Endothelial cell of umbilical vein (primary cell): ENCODE data around the gene TUBB4A.

ENCODE experiments used
- FOS ChIP-seq: IDR thresholded peaks from 2 replicates; pipeline ENCODE4 v1.6.1; 2011; ENCODE audit warnings: mild to moderate bottlenecking, low read length, moderate library complexity, borderline replicate concordance; ENCODE audit not compliant: insufficient read depth
- GATA2 ChIP-seq: IDR thresholded peaks from 2 replicates; pipeline ENCODE4 v1.7.0; 2011; ENCODE audit warnings: low read depth, mild to moderate bottlenecking, moderate library complexity, mixed read lengths, low read length; ENCODE audit not compliant: insufficient read length, insufficient read depth
- JUN ChIP-seq: IDR thresholded peaks from 2 replicates; pipeline ENCODE4 v1.6.1; 2011; ENCODE audit warnings: borderline replicate concordance, low read depth; ENCODE audit not compliant: insufficient read length, insufficient read depth
- MYC ChIP-seq: IDR thresholded peaks from one replicate; pipeline ENCODE4 v1.6.1; 2011; ENCODE audit warnings: mild to moderate bottlenecking, low read depth, low read length
- POLR2A ChIP-seq: IDR thresholded peaks from 2 replicates; pipeline ENCODE4 v1.6.1; 2012; ENCODE audit warnings: low read depth, mild to moderate bottlenecking, control low read depth, low read length
- POLR2AphosphoS5 ChIP-seq: IDR thresholded peaks from 2 replicates; pipeline ENCODE4 v1.6.1; 2012; ENCODE audit warnings: low read depth, mild to moderate bottlenecking, control low read depth, low read length, moderate library complexity; ENCODE audit not compliant: insufficient read depth
- TF ChIP-seq, protein P1 (sequence below), 2 donors: IDR thresholded peaks; 1 replicate in 1 of 2; 2 replicates in 1 of 2; pipeline ENCODE4 v1.5.1; 2011; ENCODE audit warnings: low read length in 2 of 2, mild to moderate bottlenecking in 2 of 2, moderate library complexity in 2 of 2, control low read depth in 1 of 2, inconsistent platforms in 1 of 2, low read depth in 1 of 2; ENCODE audit not compliant: insufficient read depth in 1 of 2; ENCODE audit errors: extremely low read depth in 1 of 2
- TF ChIP-seq, protein P2 (sequence below): IDR thresholded peaks from 2 replicates; pipeline ENCODE4 v1.6.1; 2011; ENCODE audit not compliant: insufficient read depth, insufficient read length

- TF ChIP-seq, protein P1, sequence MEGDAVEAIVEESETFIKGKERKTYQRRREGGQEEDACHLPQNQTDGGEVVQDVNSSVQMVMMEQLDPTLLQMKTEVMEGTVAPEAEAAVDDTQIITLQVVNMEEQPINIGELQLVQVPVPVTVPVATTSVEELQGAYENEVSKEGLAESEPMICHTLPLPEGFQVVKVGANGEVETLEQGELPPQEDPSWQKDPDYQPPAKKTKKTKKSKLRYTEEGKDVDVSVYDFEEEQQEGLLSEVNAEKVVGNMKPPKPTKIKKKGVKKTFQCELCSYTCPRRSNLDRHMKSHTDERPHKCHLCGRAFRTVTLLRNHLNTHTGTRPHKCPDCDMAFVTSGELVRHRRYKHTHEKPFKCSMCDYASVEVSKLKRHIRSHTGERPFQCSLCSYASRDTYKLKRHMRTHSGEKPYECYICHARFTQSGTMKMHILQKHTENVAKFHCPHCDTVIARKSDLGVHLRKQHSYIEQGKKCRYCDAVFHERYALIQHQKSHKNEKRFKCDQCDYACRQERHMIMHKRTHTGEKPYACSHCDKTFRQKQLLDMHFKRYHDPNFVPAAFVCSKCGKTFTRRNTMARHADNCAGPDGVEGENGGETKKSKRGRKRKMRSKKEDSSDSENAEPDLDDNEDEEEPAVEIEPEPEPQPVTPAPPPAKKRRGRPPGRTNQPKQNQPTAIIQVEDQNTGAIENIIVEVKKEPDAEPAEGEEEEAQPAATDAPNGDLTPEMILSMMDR (IDR thresholded peaks at IDR 0.05; ENCODE audit: extremely low read depth in 1 of 2, insufficient read depth in 1 of 2, low read depth in 1 of 2, low read length in 2 of 2): no peak
- TF ChIP-seq, protein P2, sequence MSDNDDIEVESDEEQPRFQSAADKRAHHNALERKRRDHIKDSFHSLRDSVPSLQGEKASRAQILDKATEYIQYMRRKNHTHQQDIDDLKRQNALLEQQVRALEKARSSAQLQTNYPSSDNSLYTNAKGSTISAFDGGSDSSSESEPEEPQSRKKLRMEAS: no peak
- TF ChIP-seq POLR2A (no peak), FOS (no peak), GATA2 (no peak), POLR2AphosphoS5 (no peak), MYC (no peak), JUN (no peak)
These were observed 34.7 kb downstream of the TUBB4A start for GRCh38 chr19:6467384-6467783.
